ENCODE measurements around the gene CHORDC1.
"Not testable (repeated sequence)": the region's sequence is repeated elsewhere in the genome, so short reads cannot be mapped to it uniquely, and the experiment has no call there.

The CHORDC1 gene

DNA sequence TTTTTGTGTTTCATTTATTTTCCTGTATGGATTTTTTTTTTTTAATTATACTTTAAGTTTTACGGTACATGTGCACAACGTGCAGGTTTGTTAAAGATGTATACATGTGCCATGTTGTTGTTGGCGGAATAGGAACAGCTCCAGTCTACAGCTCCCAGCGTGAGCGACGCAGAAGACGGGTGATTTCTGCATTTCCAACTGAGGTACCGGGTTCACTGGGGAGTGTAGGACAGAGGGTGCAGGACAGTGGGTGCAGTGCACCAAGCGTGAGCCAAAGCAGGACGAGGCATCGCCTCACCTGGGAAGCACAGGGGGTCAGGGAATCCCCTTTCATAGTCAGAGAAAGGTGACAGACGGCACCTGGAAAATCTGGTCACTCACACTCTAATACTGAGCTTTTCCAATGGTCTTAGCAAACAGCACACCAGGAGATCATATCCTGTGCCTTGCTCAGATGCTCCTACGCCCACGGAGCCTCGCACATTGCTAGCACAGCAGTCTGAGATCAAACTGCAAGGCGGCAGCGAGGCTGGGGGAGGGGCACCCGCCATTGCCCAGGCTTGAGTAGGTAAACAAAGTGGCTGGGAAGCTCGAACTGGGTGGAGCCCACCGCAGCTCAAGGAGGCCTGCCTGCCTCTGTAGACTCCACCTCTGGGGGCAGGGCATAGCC, 17.3 kb upstream of the CHORDC1 start:
- H3K27me3 ChIP-seq (ENCODE audit: low read depth, low read length); H3K4me3 ChIP-seq (ENCODE audit: low read depth in 1 of 2, low read length in 2 of 2); H3K27ac ChIP-seq (ENCODE audit: low read length); H3K4me1 ChIP-seq (ENCODE audit: control insufficient read depth in 1 of 2, insufficient read depth in 2 of 2, low read length in 2 of 2); H3K9me3 ChIP-seq (ENCODE audit: control insufficient read depth in 1 of 2, low read length in 2 of 2); H3K36me3 ChIP-seq (ENCODE audit: control insufficient read depth in 1 of 2, insufficient read depth in 2 of 2, low read length in 2 of 2): not testable (repeated sequence)

DNA sequence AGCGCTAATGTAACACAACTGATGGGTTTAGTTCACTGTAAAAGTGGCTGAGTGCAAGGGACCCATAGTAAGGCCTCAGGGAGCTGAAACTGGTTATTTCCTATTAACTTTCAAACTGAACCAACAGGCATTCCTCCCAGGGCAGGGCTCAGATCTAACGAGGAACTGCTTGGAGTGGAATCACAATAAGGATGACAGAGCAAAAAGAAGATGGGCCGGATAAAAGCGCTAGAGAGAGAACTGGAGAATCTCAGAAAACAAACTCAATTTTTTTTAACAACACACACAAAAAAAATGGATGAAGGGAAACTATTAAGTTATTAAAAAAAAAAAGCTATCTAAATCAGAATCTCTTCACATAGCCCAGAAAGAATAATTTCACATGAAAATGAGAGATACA, 14.2 kb upstream of the CHORDC1 start:
- no peak overlapping the region for H3K27ac ChIP-seq (ENCODE audit: low read length)
- H3K36me3 ChIP-seq (ENCODE audit: control insufficient read depth in 1 of 2, insufficient read depth in 2 of 2, low read length in 2 of 2) = no peaks in the 10 kb centered on the region
- H3K4me1 ChIP-seq (ENCODE audit: control insufficient read depth in 1 of 2, insufficient read depth in 2 of 2, low read length in 2 of 2) = peaks cover 0 to 3% of the 10 kb centered on the region in 2 donors
- no peaks in the 10 kb centered on the region for H3K27me3 ChIP-seq (ENCODE audit: low read depth, low read length)
- H3K4me3 ChIP-seq (ENCODE audit: low read depth in 1 of 2, low read length in 2 of 2) = no peak overlapping the region
- H3K9me3 ChIP-seq (ENCODE audit: control insufficient read depth in 1 of 2, low read length in 2 of 2) = no peaks in the 10 kb centered on the region

DNA sequence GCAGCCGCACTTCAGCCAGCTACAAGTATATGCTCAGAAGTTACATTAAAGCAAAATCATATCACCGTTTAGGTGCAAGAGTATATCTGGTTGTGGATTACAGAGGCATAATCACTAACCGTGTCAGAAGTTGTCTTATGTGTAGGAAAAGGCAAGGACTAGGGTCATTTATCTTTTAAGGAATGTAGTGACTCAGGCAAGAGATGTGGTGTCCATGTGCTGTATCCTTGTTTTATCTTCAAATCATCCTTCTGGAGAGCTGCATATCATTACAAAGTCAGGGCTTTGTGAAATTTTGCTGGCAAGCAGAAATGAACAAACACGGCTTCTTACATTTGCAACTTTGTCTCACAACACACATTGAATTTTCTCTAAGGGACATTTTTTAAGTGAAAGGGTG, 12.7 kb upstream of the CHORDC1 start:
- peaks cover 0 to 3% of the 10 kb centered on the region in 2 donors for H3K4me1 ChIP-seq (ENCODE audit: control insufficient read depth in 1 of 2, insufficient read depth in 2 of 2, low read length in 2 of 2)
- no peak overlapping the region for H3K27ac ChIP-seq (ENCODE audit: low read length)
- H3K4me3 ChIP-seq (ENCODE audit: low read depth in 1 of 2, low read length in 2 of 2) = no peak overlapping the region
- no peaks in the 10 kb centered on the region for H3K9me3 ChIP-seq (ENCODE audit: control insufficient read depth in 1 of 2, low read length in 2 of 2)
- H3K27me3 ChIP-seq (ENCODE audit: low read depth, low read length) = no peaks in the 10 kb centered on the region
- H3K36me3 ChIP-seq (ENCODE audit: control insufficient read depth in 1 of 2, insufficient read depth in 2 of 2, low read length in 2 of 2) = no peaks in the 10 kb centered on the region

DNA sequence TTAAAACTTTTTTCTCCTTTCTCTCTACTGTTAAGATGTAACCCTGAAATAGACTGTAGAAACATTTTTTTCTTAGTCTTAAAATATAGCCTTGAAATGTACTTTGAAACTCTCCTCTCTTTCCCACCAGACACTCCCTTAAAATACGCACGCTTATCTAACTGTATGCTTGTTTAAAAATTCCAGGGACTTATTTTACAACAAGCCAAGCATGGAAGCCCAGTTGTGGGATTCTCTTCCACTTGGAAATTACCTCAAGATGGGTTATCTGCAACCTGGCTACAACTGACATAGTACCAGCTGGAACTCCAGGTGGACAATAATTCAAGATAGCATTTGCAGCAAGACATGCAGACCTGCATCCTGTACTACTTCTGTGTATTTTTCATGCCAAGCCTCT, 12.1 kb upstream of the CHORDC1 start:
- no peaks in the 10 kb centered on the region for H3K36me3 ChIP-seq (ENCODE audit: control insufficient read depth in 1 of 2, insufficient read depth in 2 of 2, low read length in 2 of 2)
- H3K27me3 ChIP-seq (ENCODE audit: low read depth, low read length) = no peaks in the 10 kb centered on the region
- no peak overlapping the region for H3K27ac ChIP-seq (ENCODE audit: low read length)
- H3K9me3 ChIP-seq (ENCODE audit: control insufficient read depth in 1 of 2, low read length in 2 of 2) = no peaks in the 10 kb centered on the region
- peaks cover 0 to 3% of the 10 kb centered on the region in 2 donors for H3K4me1 ChIP-seq (ENCODE audit: control insufficient read depth in 1 of 2, insufficient read depth in 2 of 2, low read length in 2 of 2)
- H3K4me3 ChIP-seq (ENCODE audit: low read depth in 1 of 2, low read length in 2 of 2) = no peak overlapping the region

DNA sequence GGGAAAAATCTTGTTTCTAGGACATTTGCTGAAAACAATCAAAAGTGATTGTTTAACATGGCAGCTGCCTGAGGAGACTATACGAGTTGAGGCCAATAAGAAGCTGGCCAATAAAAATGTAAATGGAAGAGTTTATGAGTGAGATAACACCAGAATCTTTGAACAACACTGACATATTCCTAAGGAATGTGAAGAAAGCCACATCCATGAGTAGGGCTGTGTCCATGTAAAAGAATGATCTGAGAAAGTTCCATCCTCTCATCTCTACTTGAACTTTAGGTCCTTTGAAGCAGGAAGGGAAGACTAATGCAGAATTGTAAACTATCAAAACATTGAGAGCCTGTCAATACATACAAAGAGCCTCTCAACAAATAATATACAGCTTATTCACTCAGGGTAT, 6.9 kb upstream of the CHORDC1 start:
- Histone ChIP-seq H3K4me3 (ENCODE audit: low read depth in 1 of 2, low read length in 2 of 2) (no peak overlapping the region), H3K27ac (ENCODE audit: low read length) (no peak overlapping the region), H3K27me3 (ENCODE audit: low read depth, low read length) (no peaks in the 10 kb centered on the region), H3K4me1 (ENCODE audit: control insufficient read depth in 1 of 2, insufficient read depth in 2 of 2, low read length in 2 of 2) (peaks cover 0 to under 1% of the 10 kb centered on the region in 2 donors), H3K9me3 (ENCODE audit: control insufficient read depth in 1 of 2, low read length in 2 of 2) (no peaks in the 10 kb centered on the region), H3K36me3 (ENCODE audit: control insufficient read depth in 1 of 2, insufficient read depth in 2 of 2, low read length in 2 of 2) (no peaks in the 10 kb centered on the region)

DNA sequence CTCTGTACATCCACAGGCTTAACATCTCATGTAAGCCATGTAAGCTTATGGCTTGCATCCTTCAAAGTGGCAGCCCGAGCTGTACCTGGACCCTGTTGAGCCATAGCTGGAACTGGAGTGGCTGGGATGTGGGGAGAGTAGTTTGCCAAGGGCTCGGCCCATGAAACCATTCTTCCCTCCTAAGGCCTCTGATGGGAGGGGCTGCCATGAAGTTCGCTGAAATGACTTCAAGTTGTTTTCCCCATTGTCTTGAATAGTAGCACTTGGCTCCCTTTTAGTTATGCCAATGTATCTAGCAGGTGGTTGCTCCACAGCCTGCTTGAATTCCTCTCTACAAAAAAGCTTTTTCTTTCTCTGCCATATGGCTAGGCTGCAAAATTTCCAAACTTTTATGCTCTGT, 5.2 kb upstream of the CHORDC1 start:
- Histone ChIP-seq H3K27me3 (ENCODE audit: low read depth, low read length) (no peaks in the 10 kb centered on the region), H3K9me3 (ENCODE audit: control insufficient read depth in 1 of 2, low read length in 2 of 2) (no peaks in the 10 kb centered on the region), H3K36me3 (ENCODE audit: control insufficient read depth in 1 of 2, insufficient read depth in 2 of 2, low read length in 2 of 2) (no peaks in the 10 kb centered on the region), H3K4me3 (ENCODE audit: low read depth in 1 of 2, low read length in 2 of 2) (no peak overlapping the region), H3K4me1 (ENCODE audit: control insufficient read depth in 1 of 2, insufficient read depth in 2 of 2, low read length in 2 of 2) (peaks cover 0 to 4% of the 10 kb centered on the region in 2 donors), H3K27ac (ENCODE audit: low read length) (no peak overlapping the region)

DNA sequence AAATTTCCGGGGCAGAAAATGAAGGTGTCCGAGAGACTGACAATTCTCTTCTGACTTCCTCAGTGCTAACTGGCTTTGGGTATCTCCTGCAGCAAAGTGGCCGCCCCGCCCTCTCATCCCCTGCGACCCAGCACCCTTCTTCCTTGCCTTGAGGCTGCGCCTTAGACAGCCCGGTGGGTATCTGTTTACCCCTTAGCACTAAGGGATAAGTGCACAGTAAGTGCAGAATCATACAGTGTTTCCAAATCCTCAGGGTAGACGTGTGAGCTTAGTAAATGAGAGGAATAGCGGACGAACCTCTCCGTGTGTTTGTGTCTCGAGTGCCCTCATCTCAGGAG, 368 bp upstream of the CHORDC1 start:
- Histone ChIP-seq H3K4me1 (ENCODE audit: control insufficient read depth in 1 of 2, insufficient read depth in 2 of 2, low read length in 2 of 2) (peaks cover 11 to 21% of the 10 kb centered on the region in 2 donors), H3K27me3 (ENCODE audit: low read depth, low read length) (no peaks in the 10 kb centered on the region), H3K9me3 (ENCODE audit: control insufficient read depth in 1 of 2, low read length in 2 of 2) (no peaks in the 10 kb centered on the region), H3K4me3 (ENCODE audit: low read depth in 1 of 2, low read length in 2 of 2) (peak overlapping the region; percentile 95 to 99), H3K36me3 (ENCODE audit: control insufficient read depth in 1 of 2, insufficient read depth in 2 of 2, low read length in 2 of 2) (peaks cover 0 to 5% of the 10 kb centered on the region in 2 donors), H3K27ac (ENCODE audit: low read length) (peak overlapping the region; percentile 65)

DNA sequence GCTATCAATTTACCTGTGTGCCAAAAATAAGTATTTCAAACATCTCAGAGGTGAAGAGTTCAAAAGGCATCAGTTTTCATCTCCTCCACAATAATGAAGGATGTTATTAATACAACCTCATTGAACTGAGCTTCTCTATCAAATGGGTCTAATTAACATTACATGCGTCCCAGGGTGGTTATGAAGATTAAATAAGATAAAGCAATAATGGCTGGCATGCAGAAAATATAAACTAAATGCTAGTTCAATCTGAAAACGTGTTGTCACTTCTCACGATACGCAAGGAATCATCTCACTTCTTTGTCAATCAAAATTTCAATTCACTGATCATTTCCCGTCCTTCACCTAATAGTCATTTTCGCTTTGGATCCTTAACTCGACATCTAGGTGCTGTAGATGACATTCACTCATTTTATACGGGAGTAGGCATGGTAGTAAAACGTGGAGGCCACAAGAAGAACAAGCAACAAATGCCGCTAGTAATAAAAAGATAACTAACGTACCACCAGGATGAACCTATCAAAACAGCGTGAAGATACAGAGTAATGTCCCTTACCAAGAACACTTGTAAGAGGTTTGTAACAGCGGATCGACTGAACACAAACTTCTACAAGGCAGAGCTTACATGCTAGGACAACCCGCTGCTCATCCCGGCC, 918 bp downstream of the CHORDC1 start:
- Histone ChIP-seq H3K27ac (ENCODE audit: low read length) (peak overlapping the region; percentile 65), H3K27me3 (ENCODE audit: low read depth, low read length) (no peaks in the 10 kb centered on the region), H3K36me3 (ENCODE audit: control insufficient read depth in 1 of 2, insufficient read depth in 2 of 2, low read length in 2 of 2) (peaks cover 0 to 5% of the 10 kb centered on the region in 2 donors), H3K9me3 (ENCODE audit: control insufficient read depth in 1 of 2, low read length in 2 of 2) (no peaks in the 10 kb centered on the region), H3K4me3 (ENCODE audit: low read depth in 1 of 2, low read length in 2 of 2) (peak overlapping the region; percentile 95 to 99), H3K4me1 (ENCODE audit: control insufficient read depth in 1 of 2, insufficient read depth in 2 of 2, low read length in 2 of 2) (peaks cover 11 to 21% of the 10 kb centered on the region in 2 donors)

DNA sequence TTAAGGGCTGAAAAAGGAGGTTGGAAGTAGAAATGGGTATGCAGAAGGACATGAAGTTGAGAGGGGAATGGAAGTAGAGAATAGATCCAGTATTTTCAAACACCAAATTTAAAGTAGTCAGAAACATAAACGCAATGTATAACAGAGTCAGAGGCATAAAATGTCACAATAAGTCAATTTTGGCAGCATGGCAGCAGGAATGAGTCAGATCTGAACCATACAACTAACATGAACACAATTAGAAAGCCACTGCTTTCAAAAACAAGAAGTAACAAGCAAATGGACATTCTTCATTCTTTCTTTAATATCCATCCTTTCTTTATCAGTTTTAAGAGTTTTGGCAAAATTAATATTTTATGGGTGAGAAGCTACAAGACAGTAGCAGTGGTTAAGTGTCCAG, 2.5 kb downstream of the CHORDC1 start:
- Histone ChIP-seq H3K9me3 (ENCODE audit: control insufficient read depth in 1 of 2, low read length in 2 of 2) (no peaks in the 10 kb centered on the region), H3K4me3 (ENCODE audit: low read depth in 1 of 2, low read length in 2 of 2) (peak overlapping the region; percentile 95 to 99), H3K4me1 (ENCODE audit: control insufficient read depth in 1 of 2, insufficient read depth in 2 of 2, low read length in 2 of 2) (peaks cover 11 to 21% of the 10 kb centered on the region in 2 donors), H3K27me3 (ENCODE audit: low read depth, low read length) (no peaks in the 10 kb centered on the region), H3K27ac (ENCODE audit: low read length) (no peak overlapping the region), H3K36me3 (ENCODE audit: control insufficient read depth in 1 of 2, insufficient read depth in 2 of 2, low read length in 2 of 2) (peaks cover 0 to 5% of the 10 kb centered on the region in 2 donors)

DNA sequence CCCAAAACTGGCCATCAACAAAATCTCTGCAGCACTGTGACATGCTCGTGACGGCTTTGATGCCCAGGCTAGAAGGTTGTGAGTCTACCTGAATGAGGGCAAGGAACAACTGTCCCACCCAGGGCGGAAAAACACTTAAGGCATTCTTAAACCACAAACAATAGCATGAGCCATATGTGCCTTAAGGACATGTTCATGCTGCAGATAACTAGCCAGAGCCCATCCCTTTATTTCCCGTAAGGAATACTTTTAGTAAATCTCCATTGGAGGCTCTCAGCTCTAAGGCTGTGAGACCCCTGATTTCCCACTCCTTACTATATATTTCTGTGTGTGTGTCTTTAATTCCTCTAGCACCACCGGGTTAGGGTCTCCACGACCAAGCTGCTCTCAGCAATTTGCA, 3.4 kb downstream of the CHORDC1 start:
- no peaks in the 10 kb centered on the region for H3K27me3 ChIP-seq (ENCODE audit: low read depth, low read length)
- no peak overlapping the region for H3K4me3 ChIP-seq (ENCODE audit: low read depth in 1 of 2, low read length in 2 of 2)
- peaks cover 0 to 5% of the 10 kb centered on the region in 2 donors for H3K36me3 ChIP-seq (ENCODE audit: control insufficient read depth in 1 of 2, insufficient read depth in 2 of 2, low read length in 2 of 2)
- no peak overlapping the region for H3K27ac ChIP-seq (ENCODE audit: low read length)
- H3K9me3 ChIP-seq (ENCODE audit: control insufficient read depth in 1 of 2, low read length in 2 of 2) = no peaks in the 10 kb centered on the region
- H3K4me1 ChIP-seq (ENCODE audit: control insufficient read depth in 1 of 2, insufficient read depth in 2 of 2, low read length in 2 of 2) = peaks cover 11 to 21% of the 10 kb centered on the region in 2 donors

DNA sequence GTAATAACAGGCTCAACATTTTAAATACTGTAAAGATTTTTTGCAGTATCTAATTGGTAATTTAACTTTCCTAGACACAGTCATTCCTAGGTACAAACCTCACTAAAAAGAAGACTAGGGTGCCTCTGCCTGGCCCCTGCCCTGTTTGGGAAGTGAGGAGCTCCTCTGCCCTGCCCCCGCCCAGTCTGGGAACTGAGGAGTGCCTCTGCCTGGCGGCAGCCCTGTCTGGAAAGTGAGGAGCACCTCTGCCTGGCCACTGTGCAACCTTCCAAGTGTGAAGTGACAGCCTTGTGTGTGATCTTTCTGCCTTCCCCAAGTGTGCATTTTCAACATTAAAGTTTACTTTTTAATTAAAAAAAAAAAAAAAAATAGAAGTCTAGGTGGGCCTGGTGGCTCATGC, 4.2 kb downstream of the CHORDC1 start:
- Histone ChIP-seq H3K36me3 (ENCODE audit: control insufficient read depth in 1 of 2, insufficient read depth in 2 of 2, low read length in 2 of 2) (peaks cover 3 to 9% of the 10 kb centered on the region in 2 donors), H3K27ac (ENCODE audit: low read length) (no peak overlapping the region), H3K4me1 (ENCODE audit: control insufficient read depth in 1 of 2, insufficient read depth in 2 of 2, low read length in 2 of 2) (peaks cover 11 to 17% of the 10 kb centered on the region in 2 donors)

DNA sequence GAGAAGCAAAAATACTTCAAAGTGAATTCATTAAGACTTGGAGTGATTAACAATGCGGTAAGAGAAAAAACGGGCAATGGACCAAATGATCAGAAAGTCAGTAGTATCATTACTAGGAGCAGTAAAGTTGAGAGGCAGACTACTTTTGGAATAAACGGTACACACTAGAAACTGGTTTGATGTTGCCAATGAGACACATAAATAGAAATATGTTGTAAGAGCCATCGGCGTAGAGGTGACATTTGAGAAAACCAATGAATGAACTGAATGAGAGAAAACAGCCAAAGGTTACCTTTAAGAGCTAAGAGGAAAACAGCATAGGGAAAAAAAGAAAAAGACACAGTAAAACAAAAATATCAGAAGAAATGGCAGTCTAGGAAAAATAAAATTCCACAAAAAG, 6.2 kb downstream of the CHORDC1 start:
- H3K9me3 ChIP-seq (ENCODE audit: control insufficient read depth in 1 of 2, low read length in 2 of 2) = no peaks in the 10 kb centered on the region

More for the DNA sequence above, 4.2 kb downstream of the CHORDC1 start:
- no peaks in the 10 kb centered on the region for H3K9me3 ChIP-seq (ENCODE audit: control insufficient read depth in 1 of 2, low read length in 2 of 2)
- H3K4me3 ChIP-seq (ENCODE audit: low read depth in 1 of 2, low read length in 2 of 2) = no peak overlapping the region
- H3K27me3 ChIP-seq (ENCODE audit: low read depth, low read length) = no peaks in the 10 kb centered on the region

More for the DNA sequence above, 6.2 kb downstream of the CHORDC1 start:
- Histone ChIP-seq H3K4me3 (ENCODE audit: low read depth in 1 of 2, low read length in 2 of 2) (no peak overlapping the region), H3K36me3 (ENCODE audit: control insufficient read depth in 1 of 2, insufficient read depth in 2 of 2, low read length in 2 of 2) (peaks cover 8 to 15% of the 10 kb centered on the region in 2 donors), H3K27ac (ENCODE audit: low read length) (no peak overlapping the region), H3K27me3 (ENCODE audit: low read depth, low read length) (no peaks in the 10 kb centered on the region), H3K4me1 (ENCODE audit: control insufficient read depth in 1 of 2, insufficient read depth in 2 of 2, low read length in 2 of 2) (peaks cover 9 to 13% of the 10 kb centered on the region in 2 donors)
